Purkinje cell (primary cell): ENCODE measurements around the gene PHPT1. TPM values are rescaled to one million over a fixed set of nuclear protein-coding genes. Genes with fewer than 3 reads are reported as not detected.

Experiments used
- polyA plus RNA-seq: library from polyadenylated mRNA; unstranded; fragments of >200 nt; fragmentation: Nextera tagmentation; gene quantifications from 2 replicates; pipeline ENCODE4 v1.2.1, GENCODE V29; 2014

PHPT1 gene
- polyA plus RNA-seq: 274 and 285 TPM in 2 replicates

DNA sequence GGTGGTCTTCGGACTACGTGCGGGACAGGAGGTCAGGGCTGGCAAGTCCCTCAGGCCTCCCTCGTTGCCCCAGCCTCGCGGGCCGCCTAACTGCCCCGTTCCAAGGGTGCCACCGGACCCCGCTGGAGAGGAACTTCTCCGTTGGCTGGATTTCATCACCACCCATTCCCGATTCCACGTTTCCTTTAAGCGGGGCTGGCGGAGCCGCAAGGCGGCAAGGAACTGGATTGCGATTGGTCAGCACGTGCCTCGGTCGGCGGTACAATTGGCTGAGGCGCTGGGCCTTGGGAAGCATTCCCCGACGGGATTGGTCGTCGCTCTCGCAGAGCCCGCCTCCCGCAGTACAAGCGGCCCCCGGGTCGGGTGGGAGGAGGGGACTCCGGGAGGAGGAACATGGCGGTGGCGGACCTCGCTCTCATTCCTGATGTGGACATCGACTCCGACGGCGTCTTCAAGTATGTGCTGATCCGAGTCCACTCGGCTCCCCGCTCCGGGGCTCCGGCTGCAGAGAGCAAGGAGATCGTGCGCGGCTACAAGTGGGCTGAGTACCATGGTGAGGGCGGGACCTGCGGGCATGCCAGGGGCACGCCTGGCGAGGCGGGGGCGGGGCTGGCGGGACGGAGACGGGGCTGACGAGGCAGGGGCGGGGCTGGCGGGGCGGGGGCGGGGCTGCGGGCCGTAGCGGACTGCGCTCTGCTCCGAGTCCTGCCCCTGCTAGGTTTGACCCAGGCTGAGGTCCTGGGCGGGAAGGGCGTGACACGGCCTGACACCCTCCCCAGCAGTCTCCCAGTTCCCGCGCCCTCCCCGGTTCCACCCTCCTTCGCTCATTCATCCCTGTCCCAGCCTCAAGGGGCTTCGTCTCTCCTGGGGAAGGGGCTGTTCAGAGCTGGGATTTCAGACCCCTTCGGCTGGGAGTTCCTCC lies at the start of gene PHPT1:
TSS of gene PHPT1 (plus strand) at position 372 of the 922 bp plus-strand sequence. CDS start at position 394, 22 bp downstream.

GRCh38 chr9:136807281-136808074 lies 41.7 kb upstream of the PHPT1 start, which contains the start of gene RABL6:
Gene RABL6, plus strand, starts transcription at chr9:136807948. Its CDS starts 249 bp downstream, at chr9:136808197.

DNA sequence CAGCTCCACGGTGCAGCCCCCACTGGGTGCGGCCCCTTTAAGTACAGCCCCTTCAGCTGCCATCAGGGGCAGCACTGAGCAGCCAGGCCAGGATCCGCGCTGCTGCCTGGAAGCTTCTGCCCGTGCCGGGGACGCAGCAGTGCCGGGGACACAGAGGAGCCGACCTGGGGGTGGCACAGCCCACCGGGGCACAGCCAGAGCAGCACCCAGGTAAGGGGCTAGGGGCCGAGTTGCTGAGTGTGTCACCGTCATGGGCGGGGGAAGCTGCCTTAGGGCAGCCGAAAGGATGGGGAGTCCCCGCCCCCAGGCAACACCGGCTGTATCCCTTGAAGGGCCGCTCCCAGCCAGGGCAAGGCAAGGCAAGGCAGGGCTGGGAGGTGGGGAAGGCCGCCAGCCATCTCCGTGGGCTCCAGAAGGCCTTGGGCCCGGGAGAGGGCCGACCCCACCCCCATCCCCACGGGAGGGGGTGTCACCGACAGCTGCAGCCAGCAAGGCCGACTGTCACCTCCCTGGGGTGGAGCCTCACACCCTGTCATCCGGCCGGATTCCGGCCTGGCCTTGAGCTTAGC lies 6.7 kb upstream of the PHPT1 start, which contains the start of gene AJM1:
TSS of gene AJM1 (plus strand) at position 99 of the 569 bp plus-strand sequence. CDS start 1,937 bp downstream, outside the sequence.

DNA sequence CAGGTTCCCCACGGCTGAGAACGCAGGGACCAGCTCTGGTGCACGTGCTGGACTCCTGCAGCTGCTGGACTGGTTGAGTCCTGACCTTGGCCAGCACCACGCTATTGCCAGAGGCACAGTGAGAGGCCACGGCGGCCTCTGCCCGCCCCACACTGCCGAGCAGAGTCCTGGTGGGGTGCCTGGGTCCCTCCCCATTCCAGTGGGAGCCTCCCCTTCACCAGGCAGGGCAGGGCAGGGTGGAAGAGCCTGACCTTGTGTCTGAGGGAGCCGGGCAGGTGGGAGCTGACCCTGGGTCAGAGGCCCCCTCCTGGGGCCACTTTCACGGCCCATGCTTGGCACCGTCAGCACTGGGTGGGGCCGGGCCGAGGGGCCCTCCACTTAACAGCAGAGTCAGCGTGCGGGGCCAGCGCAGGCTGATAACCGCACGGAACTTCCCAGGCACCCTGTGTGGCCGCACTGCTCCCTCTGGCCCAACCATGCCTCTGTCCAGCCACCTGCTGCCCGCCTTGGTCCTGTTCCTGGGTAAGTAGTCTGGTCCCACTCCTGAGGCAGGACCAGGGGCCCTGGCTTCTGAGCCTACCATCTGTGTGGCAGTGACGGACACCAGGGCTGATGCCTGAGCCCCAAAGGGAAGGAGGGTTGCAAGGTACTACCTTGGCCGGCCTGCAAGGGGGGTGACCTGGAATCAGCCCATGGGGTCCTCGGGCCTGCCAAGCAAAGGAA lies 2.9 kb downstream of the PHPT1 start, which contains the start of gene MAMDC4:
TSS of gene MAMDC4 (plus strand) at position 406 of the 723 bp plus-strand sequence. CDS start at position 477, 71 bp downstream.

GRCh38 chr9:136885950-136886578 lies 36.9 kb downstream of the PHPT1 start, which contains the start of gene TRAF2:
Gene TRAF2, plus strand, starts transcription at chr9:136886516. Its CDS starts 12,225 bp downstream, at chr9:136898741.

Other genes with a start within 250 kb of the PHPT1 start
- 6.2 TPM in 1 of 2 replicates, not detected in the other for gene EGFL7, start 186.5 kb upstream of the PHPT1 start, polyA plus RNA-seq
- not detected in 2 replicates for gene AGPAT2, start 162.0 kb upstream of the PHPT1 start, polyA plus RNA-seq
- 9.0 and 15.5 TPM in 2 replicates for gene DIPK1B, start 136.8 kb upstream of the PHPT1 start, polyA plus RNA-seq
- not detected in 2 replicates for gene LCN10, start 106.5 kb upstream of the PHPT1 start, polyA plus RNA-seq
- gene LCN6, start 100.9 kb upstream of the PHPT1 start, polyA plus RNA-seq: not detected in 2 replicates
- 1.1 TPM in 1 of 2 replicates, not detected in the other for gene LCN8, start 91.2 kb upstream of the PHPT1 start, polyA plus RNA-seq
- not detected in 2 replicates for gene LCN15, start 84.9 kb upstream of the PHPT1 start, polyA plus RNA-seq
- 91.0 and 93.8 TPM in 2 replicates for gene TMEM141, start 58.1 kb upstream of the PHPT1 start, polyA plus RNA-seq
- gene CCDC183, start 53.1 kb upstream of the PHPT1 start, polyA plus RNA-seq: not detected in 2 replicates
- 1.2 and 1.9 TPM in 2 replicates for gene RABL6, start 41.5 kb upstream of the PHPT1 start, polyA plus RNA-seq
- not detected in 2 replicates for gene AJM1, start 6.9 kb upstream of the PHPT1 start, polyA plus RNA-seq
- gene MAMDC4, start 2.9 kb downstream of the PHPT1 start, polyA plus RNA-seq: 0.12 and 0.14 TPM in 2 replicates
- 421 and 539 TPM in 2 replicates for gene EDF1, start 16.9 kb downstream of the PHPT1 start, polyA plus RNA-seq
- 1.1 and 1.4 TPM in 2 replicates for gene TRAF2, start 37.1 kb downstream of the PHPT1 start, polyA plus RNA-seq
- 0.56 and 2.2 TPM in 2 replicates for gene FBXW5, start 95.3 kb downstream of the PHPT1 start, polyA plus RNA-seq
- 0.90 TPM in 1 of 2 replicates, not detected in the other for gene C8G, start 95.8 kb downstream of the PHPT1 start, polyA plus RNA-seq
- not detected in 2 replicates for gene LCN12, start 102.9 kb downstream of the PHPT1 start, polyA plus RNA-seq
- gene PTGDS, start 128.1 kb downstream of the PHPT1 start, polyA plus RNA-seq: 67.9 and 135 TPM in 2 replicates
- gene LCNL1, start 133.6 kb downstream of the PHPT1 start, polyA plus RNA-seq: not detected in 2 replicates
- 4.7 TPM in 2 replicates for gene PAXX, start 143.0 kb downstream of the PHPT1 start, polyA plus RNA-seq
- gene CLIC3, start 147.2 kb downstream of the PHPT1 start, polyA plus RNA-seq: not detected in 2 replicates
- 0.60 and 0.74 TPM in 2 replicates for gene ABCA2, start 178.8 kb downstream of the PHPT1 start, polyA plus RNA-seq
- gene FUT7, start 182.7 kb downstream of the PHPT1 start, polyA plus RNA-seq: not detected in 2 replicates
- gene NPDC1, start 196.8 kb downstream of the PHPT1 start, polyA plus RNA-seq: 10.3 and 19.0 TPM in 2 replicates
- gene ENTPD2, start 204.7 kb downstream of the PHPT1 start, polyA plus RNA-seq: not detected in 2 replicates
- gene SAPCD2, start 221.1 kb downstream of the PHPT1 start, polyA plus RNA-seq: 0.24 TPM in 1 of 2 replicates, not detected in the other
- not detected in 2 replicates for gene UAP1L1, start 228.1 kb downstream of the PHPT1 start, polyA plus RNA-seq
- 5.7 and 15.4 TPM in 2 replicates for gene MAN1B1, start 237.6 kb downstream of the PHPT1 start, polyA plus RNA-seq